Measurements from ENCODE around the gene ARHGAP15.

Gene ARHGAP15

GRCh38 chr2:143803936-143804335, 674.7 kb downstream of the ARHGAP15 start:
- H3K4me1 ChIP-seq (ENCODE audit: control insufficient read depth in 2 of 2, insufficient read depth in 1 of 2, low read depth in 1 of 2, low read length in 2 of 2), result peaks cover 0 to 8% of the 10 kb centered on the region in 2 donors
- H3K9me3 ChIP-seq (replicated peaks in 1 of 2; ENCODE audit: control insufficient read depth in 2 of 2, insufficient read depth in 1 of 2, low read depth in 1 of 2, low read length in 2 of 2), result no peaks in the 10 kb centered on the region
- no peak overlapping the region for H3K27ac ChIP-seq (replicated peaks; ENCODE audit: low read length)
- no peak overlapping the region for H3K4me2 ChIP-seq (ENCODE audit: insufficient read depth, low read length, poor library complexity, severe bottlenecking)
- no peak overlapping the region for H3K18ac ChIP-seq (ENCODE audit: low read length)
- no peak overlapping the region for H4K91ac ChIP-seq (ENCODE audit: low read depth, low read length, poor library complexity)
- H3K79me1 ChIP-seq (ENCODE audit: low read depth, low read length), result no peaks in the 10 kb centered on the region
- no peak overlapping the region for H3K4me3 ChIP-seq (ENCODE audit: low read length in 2 of 2)
- H3K14ac ChIP-seq (ENCODE audit: low read length), result no peak overlapping the region
- H2BK15ac ChIP-seq (ENCODE audit: low read length), result no peak overlapping the region
- no peak overlapping the region for H2BK120ac ChIP-seq (ENCODE audit: low read depth, low read length)
- no peak overlapping the region for H3K4ac ChIP-seq (ENCODE audit: low read length)
- no peaks in the 10 kb centered on the region for H3K36me3 ChIP-seq (replicated peaks in 1 of 2; ENCODE audit: control insufficient read depth in 2 of 2, insufficient read depth in 2 of 2, low read length in 2 of 2)
- H2BK12ac ChIP-seq (ENCODE audit: low read length), result no peak overlapping the region
- no peaks in the 10 kb centered on the region for H3K27me3 ChIP-seq (ENCODE audit: control insufficient read depth in 3 of 3, insufficient read depth in 3 of 3, low read depth in 1 of 3, low read length in 3 of 3)
- H2AK5ac ChIP-seq (ENCODE audit: low read depth, low read length), result no peak overlapping the region
- no peak overlapping the region for H3K23ac ChIP-seq (ENCODE audit: low read depth, low read length, poor library complexity)
- no peak overlapping the region for H3K9ac ChIP-seq (ENCODE audit: low read depth, low read length, poor library complexity)
- H2BK5ac ChIP-seq (ENCODE audit: low read length), result no peak overlapping the region
- no peak for DNase-seq (ENCODE audit: low spot score)
- no peak overlapping the region for H4K8ac ChIP-seq (ENCODE audit: low read depth, low read length)
- WGBS, 2 donors (ENCODE audit: extremely low coverage in 2 of 2, insufficient read length in 2 of 2, insufficient replicate concordance in 1 of 2), result no CpG with 5 or more reads among the region's 3 CpGs
- H2AFZ ChIP-seq (ENCODE audit: low read length), result no peak overlapping the region

- no peak overlapping the region for H2BK15ac ChIP-seq (ENCODE audit: low read length)
- no peak overlapping the region for H2AK5ac ChIP-seq (ENCODE audit: low read depth, low read length)
- no peak overlapping the region for H4K91ac ChIP-seq (ENCODE audit: low read depth, low read length, poor library complexity)
- H2AFZ ChIP-seq (ENCODE audit: low read length), result no peak overlapping the region
- no peak overlapping the region for H3K9ac ChIP-seq (ENCODE audit: low read depth, low read length, poor library complexity)
- no peak overlapping the region for H3K4ac ChIP-seq (ENCODE audit: low read length)
- no peak for DNase-seq (ENCODE audit: low spot score)
- H3K36me3 ChIP-seq (replicated peaks in 1 of 2; ENCODE audit: control insufficient read depth in 2 of 2, insufficient read depth in 2 of 2, low read length in 2 of 2), result no peaks in the 10 kb centered on the region
- H3K4me2 ChIP-seq (ENCODE audit: insufficient read depth, low read length, poor library complexity, severe bottlenecking), result no peak overlapping the region
- no peak overlapping the region for H3K18ac ChIP-seq (ENCODE audit: low read length)
- no peak overlapping the region for H2BK12ac ChIP-seq (ENCODE audit: low read length)
- H2BK120ac ChIP-seq (ENCODE audit: low read depth, low read length), result no peak overlapping the region
- H3K14ac ChIP-seq (ENCODE audit: low read length), result no peak overlapping the region
- no peak overlapping the region for H3K27ac ChIP-seq (replicated peaks; ENCODE audit: low read length)
- no peak overlapping the region for H3K23ac ChIP-seq (ENCODE audit: low read depth, low read length, poor library complexity)
- H3K9me3 ChIP-seq (replicated peaks in 1 of 2; ENCODE audit: control insufficient read depth in 2 of 2, insufficient read depth in 1 of 2, low read depth in 1 of 2, low read length in 2 of 2), result no peaks in the 10 kb centered on the region
- H3K4me1 ChIP-seq (ENCODE audit: control insufficient read depth in 2 of 2, insufficient read depth in 1 of 2, low read depth in 1 of 2, low read length in 2 of 2), result peaks cover 0 to 8% of the 10 kb centered on the region in 2 donors
- no peaks in the 10 kb centered on the region for H3K79me1 ChIP-seq (ENCODE audit: low read depth, low read length)
- no peak overlapping the region for H2BK5ac ChIP-seq (ENCODE audit: low read length)
- H3K27me3 ChIP-seq (ENCODE audit: control insufficient read depth in 3 of 3, insufficient read depth in 3 of 3, low read depth in 1 of 3, low read length in 3 of 3), result no peaks in the 10 kb centered on the region
- no peak overlapping the region for H4K8ac ChIP-seq (ENCODE audit: low read depth, low read length)
- no peak overlapping the region for H3K4me3 ChIP-seq (ENCODE audit: low read length in 2 of 2)
These were observed 676.4 kb downstream of the ARHGAP15 start for GRCh38 chr2:143805666-143806065.

- WGBS, 2 donors (ENCODE audit: extremely low coverage in 2 of 2, insufficient read length in 2 of 2, insufficient replicate concordance in 1 of 2), result no CpG with 5 or more reads among the region's 1 CpG
- no peaks in the 10 kb centered on the region for H3K79me1 ChIP-seq (ENCODE audit: low read depth, low read length)
These were observed 678.0 kb downstream of the ARHGAP15 start for GRCh38 chr2:143807192-143807591.

GRCh38 chr2:143807671-143808070, 678.5 kb downstream of the ARHGAP15 start:
- Histone ChIP-seq H3K9ac (ENCODE audit: low read depth, low read length, poor library complexity) (no peak overlapping the region), H3K4me2 (ENCODE audit: insufficient read depth, low read length, poor library complexity, severe bottlenecking) (no peak overlapping the region), H3K18ac (ENCODE audit: low read length) (no peak overlapping the region), H3K4me3 (ENCODE audit: low read length in 2 of 2) (no peak overlapping the region), H4K8ac (ENCODE audit: low read depth, low read length) (no peak overlapping the region), H3K79me1 (ENCODE audit: low read depth, low read length) (no peaks in the 10 kb centered on the region), H2AFZ (ENCODE audit: low read length) (no peak overlapping the region), H3K4me1 (ENCODE audit: control insufficient read depth in 2 of 2, insufficient read depth in 1 of 2, low read depth in 1 of 2, low read length in 2 of 2) (peaks cover 0 to 8% of the 10 kb centered on the region in 2 donors), H3K9me3 (replicated peaks in 1 of 2; ENCODE audit: control insufficient read depth in 2 of 2, insufficient read depth in 1 of 2, low read depth in 1 of 2, low read length in 2 of 2) (no peaks in the 10 kb centered on the region), H3K36me3 (replicated peaks in 1 of 2; ENCODE audit: control insufficient read depth in 2 of 2, insufficient read depth in 2 of 2, low read length in 2 of 2) (no peaks in the 10 kb centered on the region), H3K14ac (ENCODE audit: low read length) (no peak overlapping the region), H3K4ac (ENCODE audit: low read length) (no peak overlapping the region), H4K91ac (ENCODE audit: low read depth, low read length, poor library complexity) (no peak overlapping the region), H2BK120ac (ENCODE audit: low read depth, low read length) (no peak overlapping the region), H2AK5ac (ENCODE audit: low read depth, low read length) (no peak overlapping the region), H2BK12ac (ENCODE audit: low read length) (no peak overlapping the region), H3K27me3 (ENCODE audit: control insufficient read depth in 3 of 3, insufficient read depth in 3 of 3, low read depth in 1 of 3, low read length in 3 of 3) (no peaks in the 10 kb centered on the region), H3K27ac (replicated peaks; ENCODE audit: low read length) (peak overlapping the region; percentile 24), H2BK15ac (ENCODE audit: low read length) (no peak overlapping the region), H3K23ac (ENCODE audit: low read depth, low read length, poor library complexity) (no peak overlapping the region), H2BK5ac (ENCODE audit: low read length) (no peak overlapping the region)
- no CpG with 5 or more reads among the region's 1 CpG for WGBS, 2 donors (ENCODE audit: extremely low coverage in 2 of 2, insufficient read length in 2 of 2, insufficient replicate concordance in 1 of 2)
- DNase-seq (ENCODE audit: low spot score), result no peak

More at GRCh38 chr2:143807192-143807591, 678.0 kb downstream of the ARHGAP15 start:
- no peak overlapping the region for H3K4me2 ChIP-seq (ENCODE audit: insufficient read depth, low read length, poor library complexity, severe bottlenecking)
- no peak overlapping the region for H4K8ac ChIP-seq (ENCODE audit: low read depth, low read length)
- no peak overlapping the region for H3K27ac ChIP-seq (replicated peaks; ENCODE audit: low read length)
- no peak overlapping the region for H4K91ac ChIP-seq (ENCODE audit: low read depth, low read length, poor library complexity)
- H2BK15ac ChIP-seq (ENCODE audit: low read length), result no peak overlapping the region
- H2AFZ ChIP-seq (ENCODE audit: low read length), result no peak overlapping the region
- no peak for DNase-seq (ENCODE audit: low spot score)
- H2AK5ac ChIP-seq (ENCODE audit: low read depth, low read length), result no peak overlapping the region
- H2BK120ac ChIP-seq (ENCODE audit: low read depth, low read length), result no peak overlapping the region
- H3K4ac ChIP-seq (ENCODE audit: low read length), result no peak overlapping the region
- H3K14ac ChIP-seq (ENCODE audit: low read length), result no peak overlapping the region
- no peak overlapping the region for H3K18ac ChIP-seq (ENCODE audit: low read length)
- no peak overlapping the region for H2BK12ac ChIP-seq (ENCODE audit: low read length)
- no peaks in the 10 kb centered on the region for H3K27me3 ChIP-seq (ENCODE audit: control insufficient read depth in 3 of 3, insufficient read depth in 3 of 3, low read depth in 1 of 3, low read length in 3 of 3)
- no peaks in the 10 kb centered on the region for H3K9me3 ChIP-seq (replicated peaks in 1 of 2; ENCODE audit: control insufficient read depth in 2 of 2, insufficient read depth in 1 of 2, low read depth in 1 of 2, low read length in 2 of 2)
- peaks cover 0 to 8% of the 10 kb centered on the region in 2 donors for H3K4me1 ChIP-seq (ENCODE audit: control insufficient read depth in 2 of 2, insufficient read depth in 1 of 2, low read depth in 1 of 2, low read length in 2 of 2)
- H3K9ac ChIP-seq (ENCODE audit: low read depth, low read length, poor library complexity), result no peak overlapping the region
- no peaks in the 10 kb centered on the region for H3K36me3 ChIP-seq (replicated peaks in 1 of 2; ENCODE audit: control insufficient read depth in 2 of 2, insufficient read depth in 2 of 2, low read length in 2 of 2)
- no peak overlapping the region for H3K23ac ChIP-seq (ENCODE audit: low read depth, low read length, poor library complexity)
- no peak overlapping the region for H2BK5ac ChIP-seq (ENCODE audit: low read length)
- no peak overlapping the region for H3K4me3 ChIP-seq (ENCODE audit: low read length in 2 of 2)
